Activated CD4-positive, alpha-beta T cell treated with anti-CD3 and anti-CD28 coated beads, Interleukin-2, amount 50 U/mL, for 4 hours (primary cell): ENCODE measurements around the gene CPLANE2.
"Not testable (repeated sequence)": the region's sequence is repeated elsewhere in the genome, so short reads cannot be mapped to it uniquely, and the experiment has no call there.

Experiments
- DNase-seq, 2 experiments: peaks; one replicate each; pipeline ENCODE4 v3.0.0-alpha.2; 2020

The CPLANE2 gene

GRCh38 chr1:16229976-16230740 is 6.8 kb downstream of the CPLANE2 start:
- no peak for DNase-seq

GRCh38 chr1:16226490-16227179 is 10.3 kb downstream of the CPLANE2 start:
- no peak for DNase-seq

- DNase-seq: no peak
Measured at GRCh38 chr1:16226129-16226489, 10.9 kb downstream of the CPLANE2 start.

GRCh38 chr1:16224472-16224871 is 12.5 kb downstream of the CPLANE2 start:
- DNase-seq: no peak

GRCh38 chr1:16222716-16223115 is 14.3 kb downstream of the CPLANE2 start:
- DNase-seq: not testable (repeated sequence)

- DNase-seq: no peak
Measured at GRCh38 chr1:16221499-16221898, 15.5 kb downstream of the CPLANE2 start.

GRCh38 chr1:16219968-16220500 is 16.9 kb downstream of the CPLANE2 start:
- no peak for DNase-seq

- DNase-seq: no peak
Measured at GRCh38 chr1:16218674-16219071, 18.3 kb downstream of the CPLANE2 start.

GRCh38 chr1:16218014-16218673 is 18.8 kb downstream of the CPLANE2 start:
- DNase-seq: no peak

GRCh38 chr1:16217061-16217785 is 19.8 kb downstream of the CPLANE2 start:
- DNase-seq: peak; percentile 93

- peak; percentile 27 to 43 for DNase-seq
Measured at GRCh38 chr1:16215882-16216753, 20.9 kb downstream of the CPLANE2 start.

GRCh38 chr1:16215240-16215639 is 21.7 kb downstream of the CPLANE2 start:
- DNase-seq: not testable (repeated sequence)

- DNase-seq: not testable (repeated sequence)
Measured at GRCh38 chr1:16213544-16213943, 23.4 kb downstream of the CPLANE2 start.

GRCh38 chr1:16213013-16213412 is 24.0 kb downstream of the CPLANE2 start:
- no peak for DNase-seq

- no peak for DNase-seq
Measured at GRCh38 chr1:16212251-16212961, 24.6 kb downstream of the CPLANE2 start, which contains the start of gene ARHGEF19. Gene ARHGEF19 (minus strand): TSS chr1:16212652. CDS start chr1:16209054, 3,598 bp downstream.

- DNase-seq: no peak
Measured at GRCh38 chr1:16211824-16212223, 25.2 kb downstream of the CPLANE2 start.

GRCh38 chr1:16210581-16210980 is 26.4 kb downstream of the CPLANE2 start:
- no peak for DNase-seq

- DNase-seq: no peak
Measured at GRCh38 chr1:16209847-16210407, 27.1 kb downstream of the CPLANE2 start.

GRCh38 chr1:16209132-16209846 is 27.7 kb downstream of the CPLANE2 start:
- no peak for DNase-seq
